Lung microvascular endothelial cell (primary cell): ENCODE results near the gene IFNA17. TPM values are rescaled to one million over a fixed set of nuclear protein-coding genes. Genes with fewer than 3 reads are reported as not detected.
A peak's percentile ranks its signal among the peaks of the same experiment; 100 is the strongest.
"Not testable (repeated sequence)": the region's sequence is repeated elsewhere in the genome, so short reads cannot be mapped to it uniquely, and the experiment has no call there.

Source experiments
- DNase-seq, 2 donors: peaks; one replicate each; pipeline versions ENCODE4 v3.0.0 to v3.0.0-alpha.2; 2010; ENCODE audit warnings: low read depth in 2 of 2
- total RNA-seq: library from RNA; depleted of rRNA; stranded (reverse); fragments of >200 nt; gene quantifications from 2 replicates; pipeline ENCODE4 v1.2.1, GENCODE V29; 2014

The IFNA17 gene
- total RNA-seq, 1 donor from 2014 or later, result not detected

GRCh38 chr9:21210782-21211181, 17.2 kb downstream of the IFNA17 start:
- DNase-seq, result not testable (repeated sequence)

GRCh38 chr9:21210311-21210710, 17.7 kb downstream of the IFNA17 start:
- no peak for DNase-seq

GRCh38 chr9:21207043-21207442, 21.0 kb downstream of the IFNA17 start, which contains the start of gene IFNA10:
Gene IFNA10, minus strand, starts transcription at chr9:21207143. Its CDS starts 46 bp downstream, at chr9:21207097.
- not testable (repeated sequence) for DNase-seq

- no peak for DNase-seq
Measured at GRCh38 chr9:21205204-21205603, 22.8 kb downstream of the IFNA17 start.

GRCh38 chr9:21202105-21202504, 25.9 kb downstream of the IFNA17 start, which contains the start of gene IFNA7:
Gene IFNA7, minus strand, starts transcription at chr9:21202205. Its CDS starts 40 bp downstream, at chr9:21202165.
- DNase-seq, result not testable (repeated sequence)

- DNase-seq, result peak; percentile 9 to 15
Measured at GRCh38 chr9:21194867-21195776, 32.9 kb downstream of the IFNA17 start.

- DNase-seq, result not testable (repeated sequence)
Measured at GRCh38 chr9:21187487-21187886, 40.5 kb downstream of the IFNA17 start, which contains the start of gene IFNA4. Gene IFNA4, minus strand, starts transcription at chr9:21187587. Its CDS starts 56 bp downstream, at chr9:21187531.

GRCh38 chr9:21182810-21183736, 44.9 kb downstream of the IFNA17 start:
- DNase-seq, result peak; percentile 1 to 9

Other genes with a start within 250 kb of the IFNA17 start
- gene HACD4, start 196.6 kb downstream of the IFNA17 start, total RNA-seq, result under 0.01 and 0.65 TPM in 2 replicates
- gene IFNB1, start 150.3 kb downstream of the IFNA17 start, total RNA-seq, result not detected in 2 replicates
- gene IFNW1, start 86.4 kb downstream of the IFNA17 start, total RNA-seq, result not detected in 2 replicates
- gene IFNA21, start 61.6 kb downstream of the IFNA17 start, total RNA-seq, result not detected in 2 replicates
- not detected in 2 replicates for gene IFNA4, start 40.6 kb downstream of the IFNA17 start, total RNA-seq
- not detected in 2 replicates for gene IFNA7, start 26.0 kb downstream of the IFNA17 start, total RNA-seq
- gene IFNA10, start 21.1 kb downstream of the IFNA17 start, total RNA-seq, result not detected in 2 replicates
- not detected in 2 replicates for gene IFNA16, start 10.9 kb downstream of the IFNA17 start, total RNA-seq
- not detected in 2 replicates for gene IFNA14, start 11.8 kb upstream of the IFNA17 start, total RNA-seq
- gene IFNA5, start 77.1 kb upstream of the IFNA17 start, total RNA-seq, result not detected in 2 replicates
- 23.5 and 33.7 TPM in 2 replicates for gene KLHL9, start 107.2 kb upstream of the IFNA17 start, total RNA-seq
- gene IFNA6, start 122.7 kb upstream of the IFNA17 start, total RNA-seq, result not detected in 2 replicates
- not detected in 2 replicates for gene IFNA13, start 139.8 kb upstream of the IFNA17 start, total RNA-seq
- not detected in 2 replicates for gene IFNA2, start 157.2 kb upstream of the IFNA17 start, total RNA-seq
- not detected in 2 replicates for gene IFNA8, start 180.9 kb upstream of the IFNA17 start, total RNA-seq
- gene IFNA1, start 212.2 kb upstream of the IFNA17 start, total RNA-seq, result not detected in 2 replicates